Measurements from ENCODE around the gene PHLDA1.
"Not testable (repeated sequence)": the region's sequence is repeated elsewhere in the genome, so short reads cannot be mapped to it uniquely, and the experiment has no call there.

The PHLDA1 gene

GRCh38 chr12:76018111-76018510 lies 13.5 kb downstream of the PHLDA1 start:
- FAIRE-seq = peak; percentile 98

DNA sequence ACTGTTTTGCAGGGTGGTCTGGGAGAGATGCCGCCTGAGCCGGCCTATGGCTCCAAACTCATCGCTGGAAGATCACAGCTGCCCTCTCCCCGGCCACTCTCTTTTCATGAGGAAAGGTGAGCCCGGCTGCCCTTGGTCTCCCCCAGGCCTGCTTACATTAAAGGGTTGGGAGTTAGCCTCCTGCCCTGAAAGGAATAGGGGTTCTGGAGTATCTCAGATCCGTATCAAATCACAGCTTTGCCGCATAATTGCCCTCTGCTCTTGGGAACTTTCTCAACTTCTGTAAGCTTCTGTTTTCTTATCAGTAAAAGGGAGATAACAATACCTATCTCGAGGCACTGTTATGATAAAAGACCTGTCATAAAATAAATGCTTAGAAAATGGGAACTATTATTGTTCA lies 17.6 kb downstream of the PHLDA1 start:
- FAIRE-seq = no peak

DNA sequence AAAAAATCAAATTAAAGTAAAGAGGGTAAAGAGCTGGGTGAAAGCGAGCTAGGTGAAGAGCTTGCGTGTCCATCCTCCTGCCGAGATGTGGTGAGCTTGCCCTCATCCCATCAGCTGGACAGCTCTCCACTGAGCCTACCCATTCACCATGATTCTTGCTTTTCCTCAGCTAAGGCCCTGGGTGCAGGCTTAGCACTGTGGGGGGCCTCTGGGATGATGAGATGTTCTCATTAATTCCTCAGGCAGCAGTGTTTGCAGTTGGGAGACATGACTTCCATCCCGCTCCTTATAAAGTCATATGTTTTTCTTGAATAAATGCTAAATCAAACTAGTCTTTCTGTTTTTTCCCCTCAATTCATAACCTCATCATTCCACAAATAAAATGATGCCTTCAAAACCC lies 18.0 kb downstream of the PHLDA1 start:
- FAIRE-seq = no peak

DNA sequence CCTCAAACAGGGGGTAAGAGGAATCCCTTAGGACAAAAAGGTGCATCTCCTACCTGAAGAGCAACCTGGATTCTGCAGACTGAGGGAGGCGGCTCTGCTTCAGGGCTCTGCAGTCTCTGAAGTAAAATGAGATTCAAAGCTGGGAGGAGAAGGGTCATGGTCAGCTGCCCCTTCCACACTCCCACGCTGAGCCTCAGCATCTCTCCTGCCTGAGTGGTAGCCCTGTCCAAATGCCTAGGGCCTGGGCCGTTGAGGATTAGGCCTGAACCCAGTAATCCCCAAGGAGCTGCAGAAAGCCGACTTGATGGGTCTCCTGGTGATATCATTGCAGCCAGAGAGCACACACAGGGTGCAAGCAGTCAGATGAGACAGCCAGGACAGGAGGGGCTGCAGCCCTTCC lies 18.9 kb downstream of the PHLDA1 start:
- no peak for FAIRE-seq

- no peak for FAIRE-seq
These were observed 20.7 kb downstream of the PHLDA1 start for GRCh38 chr12:76010732-76011458.

DNA sequence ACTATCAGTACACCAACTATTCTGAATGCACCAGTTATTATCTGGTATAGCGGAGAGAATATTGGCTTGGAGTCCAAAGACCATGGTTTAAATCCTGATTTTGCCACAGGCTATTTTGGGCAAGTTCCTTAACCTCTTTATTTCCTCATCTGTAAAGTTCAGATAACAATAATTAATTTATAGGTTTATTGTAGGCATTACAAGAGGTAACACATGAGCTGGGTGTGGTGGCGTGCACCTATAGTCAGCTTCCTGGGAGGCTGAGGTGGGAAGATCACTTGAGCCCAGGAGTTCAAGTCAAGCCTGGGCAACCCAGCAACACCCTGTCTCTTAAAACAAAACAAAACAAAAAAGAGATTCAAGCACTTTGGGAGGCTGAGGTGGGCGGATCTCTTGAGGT lies 23.1 kb downstream of the PHLDA1 start:
- FAIRE-seq = no peak

- no peak for FAIRE-seq
These were observed 23.9 kb downstream of the PHLDA1 start for GRCh38 chr12:76007640-76008039.

GRCh38 chr12:76006028-76006925 lies 25.3 kb downstream of the PHLDA1 start:
- FAIRE-seq = no peak

GRCh38 chr12:76003355-76003638 lies 28.3 kb downstream of the PHLDA1 start:
- no peak for FAIRE-seq

DNA sequence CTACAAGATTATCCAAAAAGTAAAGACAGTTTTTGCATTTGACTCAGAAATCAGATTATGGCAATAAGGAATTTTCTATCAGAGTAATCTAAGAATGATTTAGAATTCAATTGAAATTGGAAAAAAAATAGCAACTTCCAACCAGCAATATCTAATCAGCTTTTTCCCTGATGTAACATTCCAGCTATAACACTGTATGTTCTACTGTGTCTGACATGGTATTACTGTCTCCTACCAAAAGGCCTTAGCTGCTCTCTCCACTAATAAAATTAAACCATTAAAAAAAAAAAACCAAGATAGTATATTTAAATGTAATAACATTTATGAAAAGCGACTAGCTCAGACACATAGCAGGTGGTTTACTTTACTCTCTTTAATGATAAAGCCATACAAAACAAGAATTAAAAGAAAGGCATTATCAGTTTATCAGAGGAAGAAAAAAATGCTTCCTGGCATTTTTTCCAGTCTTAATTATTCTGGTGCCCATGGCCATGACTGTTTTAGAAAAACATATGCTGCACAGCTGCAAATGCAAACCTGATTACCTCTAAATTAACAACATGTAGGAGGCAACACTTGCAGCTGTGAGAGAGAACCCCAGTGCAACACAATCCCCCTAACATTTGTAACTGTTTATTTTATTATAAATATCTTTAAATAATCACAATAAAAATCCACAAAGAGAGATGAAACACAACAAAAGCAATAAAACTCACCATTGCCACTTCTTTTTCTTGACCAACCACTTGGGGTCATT lies 28.8 kb downstream of the PHLDA1 start:
- FAIRE-seq = no peak

GRCh38 chr12:75998292-75999063 lies 33.1 kb downstream of the PHLDA1 start:
- FAIRE-seq = no peak

GRCh38 chr12:75997658-75998057 lies 33.9 kb downstream of the PHLDA1 start:
- no peak for FAIRE-seq

- FAIRE-seq = no peak
These were observed 34.6 kb downstream of the PHLDA1 start for GRCh38 chr12:75996861-75997447.

DNA sequence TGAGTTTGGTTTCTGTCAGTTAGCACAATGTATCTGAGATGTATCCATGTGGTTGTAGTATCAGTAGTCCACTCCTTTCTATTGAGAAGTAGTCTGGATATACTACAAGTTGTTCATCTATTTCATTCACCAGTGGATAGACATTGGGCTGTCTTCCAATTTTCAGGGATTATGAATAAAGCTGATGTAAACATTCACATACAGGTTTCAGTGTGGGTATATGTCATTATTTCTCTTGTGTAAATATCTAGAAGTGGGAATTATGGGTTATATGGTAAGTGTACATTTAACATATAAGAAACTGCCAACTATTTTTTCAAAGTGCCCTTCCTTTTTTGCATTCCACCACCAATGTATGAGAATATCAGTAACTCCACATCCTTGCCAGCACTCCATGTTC lies 35.9 kb downstream of the PHLDA1 start:
- peak; percentile 9 for FAIRE-seq

- FAIRE-seq = no peak
These were observed 37.4 kb downstream of the PHLDA1 start for GRCh38 chr12:75994069-75994740.

DNA sequence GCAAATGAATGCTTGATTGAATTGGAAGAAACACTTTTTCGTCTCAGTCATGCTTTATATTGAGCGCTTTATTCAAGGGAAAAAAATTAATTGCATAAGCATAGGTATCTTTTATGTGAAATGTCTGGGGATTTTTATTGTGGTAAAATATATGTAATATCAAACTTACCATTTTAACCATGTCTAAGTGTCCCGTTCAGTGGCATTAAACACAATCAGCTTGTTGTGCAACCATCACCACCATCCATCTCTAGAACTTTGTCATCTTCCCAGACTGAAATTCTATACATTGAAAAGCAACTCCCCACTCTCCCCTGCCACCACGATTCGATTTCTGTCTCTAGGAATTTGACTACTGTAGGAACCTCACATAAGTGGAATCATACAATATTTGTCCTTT lies 39.8 kb downstream of the PHLDA1 start:
- FAIRE-seq = no peak

- no peak for FAIRE-seq
These were observed 41.2 kb downstream of the PHLDA1 start for GRCh38 chr12:75990189-75990912.

- FAIRE-seq = not testable (repeated sequence)
These were observed 43.9 kb downstream of the PHLDA1 start for GRCh38 chr12:75987709-75988108.

GRCh38 chr12:75986001-75986746 lies 45.4 kb downstream of the PHLDA1 start:
- FAIRE-seq = peak; percentile 87

DNA sequence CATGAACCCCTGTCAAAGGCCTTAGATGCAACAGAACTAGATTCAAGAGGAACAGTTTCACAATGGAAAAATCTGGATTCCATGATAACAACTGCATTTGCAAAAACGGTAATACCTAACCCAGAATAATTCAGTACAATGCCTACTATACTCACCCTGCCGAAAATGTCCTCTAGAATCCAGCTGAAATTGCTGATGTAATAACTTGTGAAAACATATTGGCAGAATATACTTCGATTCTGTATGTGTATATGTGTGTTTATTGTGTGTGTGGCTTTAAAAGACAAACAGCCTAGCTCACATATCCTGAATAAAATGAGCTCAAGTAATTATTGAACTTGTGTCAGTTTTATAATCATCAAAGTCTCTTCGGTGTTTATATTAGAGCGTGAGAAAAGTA lies 46.0 kb downstream of the PHLDA1 start:
- FAIRE-seq = no peak
